Upper lobe of right lung (tissue), 1 donor: ENCODE data around the gene CDT1. TPM values are rescaled to one million over a fixed set of nuclear protein-coding genes. Genes with fewer than 3 reads are reported as not detected.

ENCODE experiments used
- ATAC-seq: fragments of 200-7000 bp; cut with Tn5 transposase; one replicate; pipeline ENCODE4 v1.9.1; 2020; ENCODE audit warnings: mild to moderate bottlenecking, moderate library complexity
- DNase-seq: peaks from one replicate; pipeline ENCODE4 v3.0.0-alpha.2; 2020
- H3K27ac ChIP-seq: fragments of 200-600 bp; one replicate; pipeline ENCODE4 v1.8.0; 2022
- H3K27me3 ChIP-seq: fragments of 200-600 bp; one replicate; pipeline ENCODE4 v1.8.0; 2022; ENCODE audit warnings: mild to moderate bottlenecking
- H3K36me3 ChIP-seq: fragments of 200-600 bp; one replicate; pipeline ENCODE4 v1.8.0; 2022
- H3K4me1 ChIP-seq: fragments of 200-600 bp; one replicate; pipeline ENCODE4 v1.8.0; 2022
- H3K4me3 ChIP-seq: fragments of 200-600 bp; one replicate; pipeline ENCODE4 v1.8.0; 2022; ENCODE audit warnings: mild to moderate bottlenecking
- H3K9me3 ChIP-seq: fragments of 200-600 bp; one replicate; pipeline ENCODE4 v1.8.0; 2022
- CTCF ChIP-seq: fragments of 200-600 bp; IDR thresholded peaks from one replicate; pipeline ENCODE4 v1.8.0; 2022; ENCODE audit warnings: antibody characterized with exemption
- intact Hi-C: fragments of 100-400 bp; cut with DNase I; formaldehyde crosslinking; loops from one replicate; pipeline ENCODE4 v1.11.0; 2022
- total RNA-seq: library from RNA; stranded (reverse); fragmentation: NEBNext Ultra II Directional; extraction: Animal tissue kit (Norgen Biotek cat#: 25700); gene quantifications from one replicate; pipeline ENCODE4 v1.2.1, GENCODE V29; 2021
- donor health status: DM: no; HTN: yes; CAD: no; lungs with severe emphysema.

Gene CDT1
- total RNA-seq, 1 donor from 2014 or later, result 1.0 TPM

- ATAC-seq (no peak), DNase-seq (no peak)
- no peaks in the 10 kb centered on the region for H3K4me1 ChIP-seq
- H3K27me3 ChIP-seq, result no peaks in the 10 kb centered on the region
- TF ChIP-seq CTCF, result no peak
- H3K36me3 ChIP-seq, result peaks cover 13% of the 10 kb centered on the region
- H3K9me3 ChIP-seq, result no peaks in the 10 kb centered on the region
- intact Hi-C loops, result no loop called here
- no peak overlapping the region for H3K27ac ChIP-seq
- no peak overlapping the region for H3K4me3 ChIP-seq
These were observed 31.1 kb downstream of the CDT1 start for GRCh38 chr16:88834670-88835069.

GRCh38 chr16:88835383-88835782 is 31.8 kb downstream of the CDT1 start:
- no peaks in the 10 kb centered on the region for H3K9me3 ChIP-seq
- intact Hi-C loops, result no loop called here
- H3K36me3 ChIP-seq, result peaks cover 20% of the 10 kb centered on the region
- TF ChIP-seq CTCF, result no peak
- ATAC-seq (no peak), DNase-seq (no peak)
- H3K4me1 ChIP-seq, result no peaks in the 10 kb centered on the region
- no peaks in the 10 kb centered on the region for H3K27me3 ChIP-seq
- no peak overlapping the region for H3K27ac ChIP-seq
- H3K4me3 ChIP-seq, result no peak overlapping the region

- no peak for TF ChIP-seq CTCF
- Histone ChIP-seq H3K27ac (no peak overlapping the region), H3K27me3 (no peaks in the 10 kb centered on the region), H3K4me3 (no peak overlapping the region), H3K4me1 (no peaks in the 10 kb centered on the region), H3K36me3 (peaks cover 20% of the 10 kb centered on the region), H3K9me3 (no peaks in the 10 kb centered on the region)
- DNase-seq, result no peak
- intact Hi-C loops, result no loop called here
- no peak for ATAC-seq
These were observed 32.2 kb downstream of the CDT1 start for GRCh38 chr16:88835818-88836217.

- Histone ChIP-seq H3K27ac (no peak overlapping the region), H3K4me3 (no peak overlapping the region), H3K9me3 (no peaks in the 10 kb centered on the region), H3K36me3 (peaks cover 20% of the 10 kb centered on the region), H3K4me1 (no peaks in the 10 kb centered on the region), H3K27me3 (no peaks in the 10 kb centered on the region)
- ATAC-seq, result no peak
- intact Hi-C loops, result no loop called here
- DNase-seq, result no peak
- no peak for TF ChIP-seq CTCF
These were observed 33.2 kb downstream of the CDT1 start for GRCh38 chr16:88836791-88837190.

GRCh38 chr16:88837806-88838205 is 34.2 kb downstream of the CDT1 start:
- no peak for ATAC-seq
- TF ChIP-seq CTCF, result no peak
- DNase-seq, result no peak
- Histone ChIP-seq H3K9me3 (no peaks in the 10 kb centered on the region), H3K27ac (no peak overlapping the region), H3K4me1 (no peaks in the 10 kb centered on the region), H3K36me3 (peaks cover 25% of the 10 kb centered on the region), H3K4me3 (no peak overlapping the region), H3K27me3 (no peaks in the 10 kb centered on the region)
- intact Hi-C loops, result no loop called here

GRCh38 chr16:88838566-88838965 is 35.0 kb downstream of the CDT1 start:
- DNase-seq (no peak), ATAC-seq (no peak)
- intact Hi-C loops, result no loop called here
- Histone ChIP-seq H3K9me3 (no peaks in the 10 kb centered on the region), H3K4me1 (no peaks in the 10 kb centered on the region), H3K36me3 (peaks cover 31% of the 10 kb centered on the region), H3K4me3 (no peak overlapping the region), H3K27me3 (no peaks in the 10 kb centered on the region), H3K27ac (no peak overlapping the region)
- no peak for TF ChIP-seq CTCF
